GM12875 (cell line): ENCODE measurements around the gene DGKI.

Source experiments
- H3K4me3 ChIP-seq: one replicate; pipeline ENCODE4 v1.5.1; 2011; ENCODE audit warnings: low read depth, low read length, control low read depth
- TF ChIP-seq, protein P1 (sequence below): IDR thresholded peaks from 2 replicates; pipeline ENCODE4 v1.5.1; 2011; ENCODE audit warnings: low read depth, mild to moderate bottlenecking, control low read depth, inconsistent platforms, low read length, moderate library complexity, borderline replicate concordance; ENCODE audit not compliant: insufficient read depth

DGKI gene

DNA sequence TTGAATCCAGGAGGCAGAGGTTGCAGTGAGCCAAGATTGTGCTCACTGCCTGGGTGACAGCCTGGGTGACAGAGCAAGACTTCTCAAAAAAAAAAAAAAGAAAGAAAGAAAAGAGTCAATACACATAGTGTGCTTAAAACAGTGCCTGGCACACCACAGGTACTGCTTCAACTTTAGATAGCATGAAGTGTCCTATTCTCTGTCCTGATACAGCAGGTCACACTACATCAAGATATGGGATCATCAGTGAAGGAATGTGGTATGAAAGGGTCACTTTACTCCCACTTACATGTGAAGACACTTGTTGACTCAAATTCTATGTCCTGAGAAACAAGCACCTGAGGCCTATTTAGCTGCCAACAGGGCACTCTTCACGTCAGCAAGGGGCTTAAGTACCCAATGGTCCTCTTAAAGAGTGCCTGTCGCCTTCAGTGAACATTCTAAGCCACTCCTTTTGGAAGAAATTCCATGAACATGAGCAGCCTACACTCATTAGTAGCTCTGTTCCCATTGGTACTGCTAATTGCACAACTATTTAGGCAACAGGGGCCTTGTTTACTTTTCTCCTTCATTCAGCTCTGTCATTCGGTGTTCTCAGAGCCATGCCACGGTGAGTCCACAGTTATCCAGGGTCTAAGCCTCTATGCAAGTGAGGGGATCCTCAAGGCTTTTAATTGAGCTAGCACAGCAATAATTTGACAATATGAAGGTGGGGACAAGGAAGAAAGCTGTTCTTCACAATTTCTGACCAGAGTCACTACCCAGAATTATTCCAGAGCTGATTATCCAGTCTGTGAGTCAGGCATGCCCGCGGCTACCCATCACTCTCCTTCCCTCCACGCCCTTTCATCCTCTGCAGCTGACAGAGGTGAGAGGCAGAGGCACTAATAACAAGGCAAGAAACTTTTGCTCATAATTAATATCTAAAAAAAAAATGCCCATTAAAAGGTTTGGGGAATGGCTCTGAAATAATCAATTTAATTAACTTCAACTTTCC, 446.6 kb downstream of the DGKI start:
- H3K4me3 ChIP-seq, result no peak overlapping the region
- TF ChIP-seq, protein P1, sequence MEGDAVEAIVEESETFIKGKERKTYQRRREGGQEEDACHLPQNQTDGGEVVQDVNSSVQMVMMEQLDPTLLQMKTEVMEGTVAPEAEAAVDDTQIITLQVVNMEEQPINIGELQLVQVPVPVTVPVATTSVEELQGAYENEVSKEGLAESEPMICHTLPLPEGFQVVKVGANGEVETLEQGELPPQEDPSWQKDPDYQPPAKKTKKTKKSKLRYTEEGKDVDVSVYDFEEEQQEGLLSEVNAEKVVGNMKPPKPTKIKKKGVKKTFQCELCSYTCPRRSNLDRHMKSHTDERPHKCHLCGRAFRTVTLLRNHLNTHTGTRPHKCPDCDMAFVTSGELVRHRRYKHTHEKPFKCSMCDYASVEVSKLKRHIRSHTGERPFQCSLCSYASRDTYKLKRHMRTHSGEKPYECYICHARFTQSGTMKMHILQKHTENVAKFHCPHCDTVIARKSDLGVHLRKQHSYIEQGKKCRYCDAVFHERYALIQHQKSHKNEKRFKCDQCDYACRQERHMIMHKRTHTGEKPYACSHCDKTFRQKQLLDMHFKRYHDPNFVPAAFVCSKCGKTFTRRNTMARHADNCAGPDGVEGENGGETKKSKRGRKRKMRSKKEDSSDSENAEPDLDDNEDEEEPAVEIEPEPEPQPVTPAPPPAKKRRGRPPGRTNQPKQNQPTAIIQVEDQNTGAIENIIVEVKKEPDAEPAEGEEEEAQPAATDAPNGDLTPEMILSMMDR, result no peak

DNA sequence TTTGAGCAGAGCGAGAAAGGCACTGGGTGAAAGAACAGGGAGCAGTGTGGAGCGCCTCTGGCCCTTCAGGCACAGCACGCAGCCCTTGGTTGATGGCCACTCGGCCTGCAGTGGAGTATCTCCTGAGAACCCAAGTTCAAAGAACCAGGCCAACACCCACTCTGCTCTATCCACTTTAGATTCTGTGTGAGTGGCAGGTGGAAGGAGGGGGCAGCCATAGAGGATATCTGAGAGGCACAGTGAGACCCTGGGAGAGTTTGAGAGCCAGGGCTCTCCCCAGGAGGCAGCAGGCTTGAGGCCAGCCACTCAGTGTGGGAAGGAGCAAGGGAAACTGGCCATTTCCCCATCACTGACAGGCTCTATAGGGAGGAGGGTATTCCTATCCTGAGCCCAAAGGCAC, 450.7 kb downstream of the DGKI start:
- TF ChIP-seq, protein P1, result no peak

DNA sequence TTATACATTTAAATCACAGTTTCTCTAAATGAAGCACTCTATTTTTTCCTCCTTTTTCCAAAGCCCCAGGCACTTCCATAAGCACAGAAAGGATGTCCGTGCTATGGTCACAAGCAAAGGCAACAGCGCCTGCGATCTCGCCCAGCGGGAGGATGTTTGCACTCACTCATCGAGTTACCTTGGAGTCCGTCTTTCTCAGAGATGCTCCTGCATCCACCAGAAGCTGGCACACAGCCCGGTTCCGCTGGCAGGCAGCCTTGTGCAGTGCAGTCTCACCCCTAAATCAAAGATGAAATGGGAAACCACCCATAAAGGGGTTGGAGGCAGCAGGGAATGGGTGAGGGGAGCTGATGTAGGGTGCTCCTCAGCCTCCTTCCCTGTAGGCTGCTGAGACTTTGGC, 451.4 kb downstream of the DGKI start:
- TF ChIP-seq, protein P1, result no peak
- no peak overlapping the region for H3K4me3 ChIP-seq

More for the DNA sequence above, 450.7 kb downstream of the DGKI start:
- no peak overlapping the region for H3K4me3 ChIP-seq

DNA sequence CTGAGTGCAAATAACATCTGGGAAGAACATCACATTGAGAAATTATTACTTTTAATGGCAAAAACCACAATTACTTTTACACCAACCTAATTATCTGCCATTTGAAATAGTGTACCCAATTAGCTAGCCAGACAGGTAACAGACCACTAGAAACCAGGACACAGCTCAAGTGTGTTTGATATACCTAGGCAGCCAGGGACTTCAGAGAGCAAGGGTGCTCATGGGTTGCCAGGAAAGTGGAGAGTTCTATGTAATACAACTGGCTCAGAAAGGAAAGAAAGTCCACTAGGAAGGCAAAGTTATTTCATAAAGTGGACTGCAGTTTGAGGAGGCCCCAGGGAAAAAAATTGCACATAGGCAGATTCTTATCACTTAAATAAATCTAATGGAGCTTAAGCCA, 453.2 kb downstream of the DGKI start:
- H3K4me3 ChIP-seq, result no peak overlapping the region
- TF ChIP-seq, protein P1, result no peak

DNA sequence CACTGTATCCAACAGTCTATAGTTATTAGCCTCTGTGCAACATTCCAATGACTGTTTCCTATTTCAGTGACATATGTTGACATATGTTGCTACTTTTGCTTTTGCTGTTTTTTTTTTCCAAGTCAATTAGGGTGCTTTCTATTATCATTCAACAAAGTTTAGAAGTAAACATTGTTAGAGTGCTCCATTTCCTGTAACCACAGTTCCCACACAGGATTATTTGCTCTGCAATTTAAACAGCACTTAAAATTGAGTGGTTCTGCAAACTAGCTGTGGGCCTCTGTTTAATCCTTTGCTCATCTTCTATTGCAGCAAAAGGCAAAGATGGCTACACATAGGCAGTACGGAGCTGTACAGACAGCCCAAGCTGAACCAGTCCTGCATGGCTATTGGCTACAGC, 456.7 kb downstream of the DGKI start:
- TF ChIP-seq, protein P1, result no peak
- no peak overlapping the region for H3K4me3 ChIP-seq

DNA sequence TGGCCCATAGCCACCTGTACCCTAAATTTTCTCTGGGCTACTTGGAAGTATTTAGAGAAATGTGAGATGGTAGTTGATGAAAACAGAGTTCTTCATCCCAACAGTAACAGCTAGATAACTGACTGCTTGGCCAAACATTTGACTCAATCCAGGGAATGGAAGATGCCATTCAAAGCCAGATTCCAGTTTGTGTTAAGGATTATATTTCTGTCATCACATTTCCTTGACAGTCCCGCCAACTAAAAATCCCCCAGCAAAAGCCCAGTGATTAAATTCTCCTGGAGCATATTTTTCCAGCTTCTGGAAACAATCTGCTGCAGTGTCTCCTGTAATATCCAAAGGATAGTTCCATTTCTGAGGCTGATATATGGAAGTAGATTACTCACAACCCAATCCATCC, 457.9 kb downstream of the DGKI start:
- TF ChIP-seq, protein P1, result no peak
- H3K4me3 ChIP-seq, result no peak overlapping the region

DNA sequence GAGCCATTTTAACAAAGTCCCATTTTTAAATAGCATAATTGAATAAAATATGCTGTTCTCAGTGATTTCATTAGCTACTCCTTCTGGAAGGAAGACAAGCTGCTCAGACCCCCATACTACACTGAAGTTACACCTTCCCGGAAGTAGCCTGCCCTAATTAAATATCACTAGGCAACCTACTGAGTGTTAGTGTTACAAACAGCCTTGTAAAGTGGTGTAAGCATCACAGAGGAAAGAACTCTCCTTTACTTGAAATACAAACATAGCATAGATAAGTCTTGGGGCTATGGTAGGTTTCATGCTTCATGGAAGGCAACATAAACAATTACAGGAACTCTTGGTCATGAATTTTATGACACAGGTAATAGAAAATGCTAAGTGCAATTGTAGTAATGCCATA, 459.8 kb downstream of the DGKI start:
- TF ChIP-seq, protein P1, result no peak
- no peak overlapping the region for H3K4me3 ChIP-seq
